CD4-positive, alpha-beta memory T cell (primary cell): ENCODE measurements around the gene MAB21L3. TPM values are rescaled to one million over a fixed set of nuclear protein-coding genes. Genes with fewer than 3 reads are reported as not detected.
A peak's percentile ranks its signal among the peaks of the same experiment; 100 is the strongest.

Experiments used
- CTCF ChIA-PET: fragments of 350-600 bp; sonication (Branson Sonifier 250); formaldehyde crosslinking; loops from one replicate; lab custom pipeline; 2021; ENCODE audit warnings: inconsistent platforms; ENCODE audit not compliant: partially characterized antibody; lab: Charles Lee
- POLR2A ChIA-PET: fragments of 350-600 bp; sonication (Branson Sonifier 250); formaldehyde crosslinking; loops from one replicate; lab custom pipeline; 2021; ENCODE audit not compliant: partially characterized antibody; lab: Charles Lee
- DNase-seq, 5 donors: peaks; one replicate each; pipeline versions ENCODE4 v3.0.0 to v3.0.0-alpha.2; 2020 to 2022; ENCODE audit warnings: mixed read lengths in 1 of 5
- H3K27ac ChIP-seq: one replicate; pipeline ENCODE4 v1.7.0; 2013; ENCODE audit warnings: low read depth, low read length
- H3K27me3 ChIP-seq: 2 replicates; pipeline ENCODE4 v1.7.0; 2013; ENCODE audit warnings: mild to moderate bottlenecking, low read length, moderate library complexity; ENCODE audit not compliant: insufficient read depth
- H3K36me3 ChIP-seq: 2 replicates; pipeline ENCODE4 v1.7.0; 2013; ENCODE audit warnings: mild to moderate bottlenecking, low read length, moderate library complexity; ENCODE audit not compliant: insufficient read depth
- H3K4me1 ChIP-seq: 2 replicates; pipeline ENCODE4 v1.7.0; 2013; ENCODE audit warnings: mild to moderate bottlenecking, low read length, moderate library complexity; ENCODE audit not compliant: insufficient read depth
- H3K4me3 ChIP-seq, 2 donors: one replicate each; pipeline ENCODE4 v1.7.0; 2013; ENCODE audit warnings: low read length in 2 of 2, mild to moderate bottlenecking in 1 of 2
- H3K9me3 ChIP-seq, 2 donors: one replicate each; pipeline ENCODE4 v1.7.0; 2013; ENCODE audit warnings: low read length in 2 of 2, control low read depth in 1 of 2; ENCODE audit not compliant: control insufficient read depth in 1 of 2
- H3K27ac Mint-ChIP-seq, 7 donors: one replicate each; pipeline ENCODE4 v1.8.0; 2020 to 2021; ENCODE audit warnings: mixed read lengths in 7 of 7, mild to moderate bottlenecking in 6 of 7, inconsistent platforms in 3 of 7, moderate library complexity in 3 of 7
- H3K27me3 Mint-ChIP-seq, 2 donors: one replicate each; pipeline ENCODE4 v1.8.0; 2020 to 2021; ENCODE audit warnings: mixed read lengths in 2 of 2
- H3K36me3 Mint-ChIP-seq, 2 donors: one replicate each; pipeline ENCODE4 v1.8.0; 2020 to 2021; ENCODE audit warnings: mixed read lengths in 2 of 2, inconsistent platforms in 1 of 2, mild to moderate bottlenecking in 1 of 2
- H3K4me1 Mint-ChIP-seq, 4 donors: one replicate each; pipeline ENCODE4 v1.8.0; 2020 to 2021; ENCODE audit warnings: mixed read lengths in 4 of 4, mild to moderate bottlenecking in 1 of 4
- H3K4me3 Mint-ChIP-seq, 8 donors: one replicate each; pipeline ENCODE4 v1.8.0; 2020 to 2021; ENCODE audit warnings: mixed read lengths in 8 of 8, mild to moderate bottlenecking in 7 of 8, moderate library complexity in 6 of 8, inconsistent platforms in 3 of 8
- H3K9me3 Mint-ChIP-seq, 8 donors: one replicate each; pipeline ENCODE4 v1.8.0; 2020 to 2021; ENCODE audit warnings: mixed read lengths in 8 of 8, mild to moderate bottlenecking in 5 of 8, inconsistent platforms in 3 of 8, moderate library complexity in 1 of 8
- intact Hi-C: fragments of 100-400 bp; cut with micrococcal nuclease; formaldehyde crosslinking; loops from one replicate; pipeline ENCODE4 v1.15.1; 2023
- polyA plus RNA-seq, 2 donors: library from polyadenylated mRNA; unstranded; fragments of 300-500 nt; fragmentation: Illumina TruSeq; gene quantifications; one replicate each; pipeline ENCODE4 v1.2.3, GENCODE V29; 2021
- total RNA-seq, 2 experiments: library from RNA; stranded (reverse); gene quantifications; one replicate each; pipeline ENCODE4 v1.2.3, GENCODE V29; 2021

The MAB21L3 gene
- total and polyA plus RNA-seq, 4 experiments from 2014 or later: not detected

- H3K36me3 Mint-ChIP-seq: no peaks in the 10 kb centered on the region
- H3K27ac Mint-ChIP-seq: no peak overlapping the region
- peaks cover 0 to 2% (median 0%) of the 10 kb centered on the region in 8 donors for H3K9me3 Mint-ChIP-seq
- H3K4me3 Mint-ChIP-seq: no peak overlapping the region
- Histone ChIP-seq H3K27ac (no peak overlapping the region), H3K4me3 (no peak overlapping the region), H3K9me3 (no peaks in the 10 kb centered on the region), H3K4me1 (no peaks in the 10 kb centered on the region), H3K36me3 (no peaks in the 10 kb centered on the region), H3K27me3 (no peaks in the 10 kb centered on the region)
- DNase-seq: no peak
- POLR2A ChIA-PET: no interaction called here
- CTCF ChIA-PET: interaction anchor here (1.4 kb wide), 1 partner anchor 378 kb away, joined by 4 read pairs; no protein-coding TSS in a partner anchor
- no peaks in the 10 kb centered on the region for H3K4me1 Mint-ChIP-seq
- H3K27me3 Mint-ChIP-seq: peaks cover 10 to 16% of the 10 kb centered on the region in 2 donors
- intact Hi-C loops: no loop called here
Observed at GRCh38 chr1:116107371-116107770, 3.8 kb upstream of the MAB21L3 start.

- no peak for DNase-seq
- CTCF ChIA-PET: no interaction called here
- peaks cover 0 to 2% (median 0%) of the 10 kb centered on the region in 8 donors for H3K9me3 Mint-ChIP-seq
Observed at GRCh38 chr1:116111524-116112021, 374 bp downstream of the MAB21L3 start.

DNA sequence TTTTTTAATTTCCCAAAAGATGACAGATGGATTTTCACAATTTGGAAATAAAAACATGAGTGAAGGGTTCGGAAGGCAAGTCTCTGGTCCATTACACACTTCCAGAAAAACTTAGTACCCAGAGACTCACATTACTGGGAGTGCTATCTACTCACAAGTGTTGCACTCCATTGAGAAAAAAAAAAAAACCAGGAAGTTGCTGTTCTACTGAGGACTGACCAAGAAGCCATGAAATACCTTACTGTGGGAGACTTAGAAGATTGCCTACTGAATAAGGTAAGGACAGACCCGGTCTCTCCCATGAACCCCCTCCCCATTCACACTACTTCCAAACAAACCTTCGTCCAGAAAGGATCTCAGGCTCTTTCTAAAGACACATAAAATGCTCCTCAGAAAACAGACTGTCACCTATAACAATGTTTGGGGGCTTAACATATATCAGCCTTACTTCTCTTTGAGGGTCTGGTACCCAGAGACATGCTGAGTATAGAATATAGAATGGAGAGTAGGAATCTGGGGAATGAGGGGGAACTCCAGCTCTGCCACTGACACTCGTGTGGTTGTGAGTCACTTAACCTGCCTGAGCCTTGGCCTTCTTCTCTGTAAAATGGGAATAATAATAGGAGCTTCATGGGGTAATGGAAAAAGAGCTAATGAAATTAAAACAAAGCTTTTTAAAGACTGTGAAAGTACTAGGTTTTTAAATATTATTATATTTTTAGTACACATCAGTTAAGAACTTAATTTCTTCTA is 1.4 kb downstream of the MAB21L3 start:
- intact Hi-C loops: no loop called here
- no peak overlapping the region for H3K4me3 Mint-ChIP-seq
- H3K36me3 ChIP-seq: no peaks in the 10 kb centered on the region
- no peaks in the 10 kb centered on the region for H3K9me3 ChIP-seq
- CTCF ChIA-PET: interaction anchor here (1.0 kb wide), 1 partner anchor 26 kb away, joined by 4 read pairs; no protein-coding TSS in a partner anchor
- DNase-seq: no peak
- no peaks in the 10 kb centered on the region for H3K36me3 Mint-ChIP-seq
- H3K4me1 ChIP-seq: no peaks in the 10 kb centered on the region
- H3K27ac ChIP-seq: no peak overlapping the region
- no peaks in the 10 kb centered on the region for H3K4me1 Mint-ChIP-seq
- H3K27ac Mint-ChIP-seq: no peak overlapping the region
- no peak overlapping the region for H3K4me3 ChIP-seq
- no peaks in the 10 kb centered on the region for H3K27me3 ChIP-seq
- peaks cover 15 to 16% of the 10 kb centered on the region in 2 donors for H3K27me3 Mint-ChIP-seq
- H3K9me3 Mint-ChIP-seq: peaks cover 0 to 2% (median 0%) of the 10 kb centered on the region in 8 donors
- POLR2A ChIA-PET: no interaction called here

More at GRCh38 chr1:116111524-116112021, 374 bp downstream of the MAB21L3 start:
- Histone ChIP-seq H3K9me3 (no peaks in the 10 kb centered on the region), H3K36me3 (no peaks in the 10 kb centered on the region), H3K27ac (no peak overlapping the region), H3K4me3 (no peak overlapping the region), H3K27me3 (no peaks in the 10 kb centered on the region), H3K4me1 (no peaks in the 10 kb centered on the region)
- Mint-ChIP-seq H3K27me3 (peaks cover 15 to 18% of the 10 kb centered on the region in 2 donors), H3K27ac (no peak overlapping the region), H3K4me3 (no peak overlapping the region), H3K36me3 (no peaks in the 10 kb centered on the region), H3K4me1 (no peaks in the 10 kb centered on the region)
- intact Hi-C loops: no loop called here
- POLR2A ChIA-PET: no interaction called here

- Histone ChIP-seq H3K27ac (no peak overlapping the region), H3K27me3 (no peaks in the 10 kb centered on the region), H3K36me3 (no peaks in the 10 kb centered on the region), H3K4me3 (no peak overlapping the region), H3K9me3 (no peaks in the 10 kb centered on the region), H3K4me1 (no peaks in the 10 kb centered on the region)
- ChIA-PET CTCF (no interaction called here), POLR2A (no interaction called here)
- Mint-ChIP-seq H3K4me3 (no peak overlapping the region), H3K27me3 (peaks cover 17 to 19% of the 10 kb centered on the region in 2 donors), H3K4me1 (no peaks in the 10 kb centered on the region), H3K9me3 (peaks cover 0 to under 1% (median 0%) of the 10 kb centered on the region in 8 donors), H3K36me3 (no peaks in the 10 kb centered on the region), H3K27ac (no peak overlapping the region)
- DNase-seq: no peak
- intact Hi-C loops: no loop called here
Observed at GRCh38 chr1:116113615-116114014, 2.4 kb downstream of the MAB21L3 start.

GRCh38 chr1:116115476-116116439 is 4.6 kb downstream of the MAB21L3 start:
- H3K27ac ChIP-seq: no peak overlapping the region
- Mint-ChIP-seq H3K36me3 (no peaks in the 10 kb centered on the region), H3K27me3 (peaks cover 17 to 19% of the 10 kb centered on the region in 2 donors), H3K9me3 (no peaks in the 10 kb centered on the region), H3K4me3 (no peak overlapping the region), H3K27ac (no peak overlapping the region), H3K4me1 (no peaks in the 10 kb centered on the region)
- no peak for DNase-seq
- ChIA-PET CTCF (no interaction called here), POLR2A (no interaction called here)
- no peaks in the 10 kb centered on the region for H3K27me3 ChIP-seq
- intact Hi-C loops: no loop called here
- H3K4me1 ChIP-seq: no peaks in the 10 kb centered on the region
- no peaks in the 10 kb centered on the region for H3K36me3 ChIP-seq
- no peaks in the 10 kb centered on the region for H3K9me3 ChIP-seq
- H3K4me3 ChIP-seq: no peak overlapping the region

GRCh38 chr1:116118471-116118870 is 7.3 kb downstream of the MAB21L3 start:
- intact Hi-C loops: no loop called here
- no peaks in the 10 kb centered on the region for H3K9me3 Mint-ChIP-seq
- peak overlapping the region in 1 of 7 donors; percentile 35 for H3K27ac Mint-ChIP-seq
- no peaks in the 10 kb centered on the region for H3K4me1 Mint-ChIP-seq
- H3K27me3 Mint-ChIP-seq: peaks cover 15 to 18% of the 10 kb centered on the region in 2 donors
- POLR2A ChIA-PET: no interaction called here
- no peak for DNase-seq
- no peaks in the 10 kb centered on the region for H3K36me3 Mint-ChIP-seq
- Histone ChIP-seq H3K4me3 (no peak overlapping the region), H3K4me1 (no peaks in the 10 kb centered on the region), H3K9me3 (no peaks in the 10 kb centered on the region), H3K36me3 (no peaks in the 10 kb centered on the region), H3K27me3 (no peaks in the 10 kb centered on the region), H3K27ac (no peak overlapping the region)
- CTCF ChIA-PET: no interaction called here
- H3K4me3 Mint-ChIP-seq: no peak overlapping the region

GRCh38 chr1:116119876-116120275 is 8.7 kb downstream of the MAB21L3 start:
- Mint-ChIP-seq H3K36me3 (no peaks in the 10 kb centered on the region), H3K4me1 (no peaks in the 10 kb centered on the region), H3K9me3 (no peaks in the 10 kb centered on the region), H3K27me3 (peaks cover 13 to 16% of the 10 kb centered on the region in 2 donors), H3K27ac (no peak overlapping the region), H3K4me3 (no peak overlapping the region)
- H3K9me3 ChIP-seq: no peaks in the 10 kb centered on the region
- no peak for DNase-seq
- H3K36me3 ChIP-seq: no peaks in the 10 kb centered on the region
- H3K27ac ChIP-seq: no peak overlapping the region
- ChIA-PET POLR2A (no interaction called here), CTCF (no interaction called here)
- H3K27me3 ChIP-seq: no peaks in the 10 kb centered on the region
- no peak overlapping the region for H3K4me3 ChIP-seq
- no peaks in the 10 kb centered on the region for H3K4me1 ChIP-seq
- intact Hi-C loops: no loop called here
